HepG2 (cell line): Measurements from ENCODE around the gene C14orf180. TPM values are rescaled to one million over a fixed set of nuclear protein-coding genes. Genes with fewer than 3 reads are reported as not detected.

Experiments used
- ATAC-seq: fragments of 200-7000 bp; cut with Tn5 transposase; 3 replicates; pipeline ENCODE4 v1.9.1; 2020; ENCODE audit warnings: mild to moderate bottlenecking, moderate library complexity
- BruUV-seq: library from RNA; stranded (reverse); fragments of 400-500 nt; replicated peaks from 2 replicates; lab custom pipeline; 2021; lab: Mats Ljungman, UMichigan
- CTCF ChIA-PET: fragments of 300-600 bp; formaldehyde crosslinking; extraction: SDS; loops from one replicate; lab custom pipeline; 2021; ENCODE audit warnings: low total read pairs, inconsistent platforms, low intra/inter-chr PET ratio; lab: Yijun Ruan, JAX
- POLR2A ChIA-PET: fragments of 350-600 bp; sonication (Branson Sonifier 250); formaldehyde crosslinking; loops from one replicate; lab custom pipeline; 2020; ENCODE audit warnings: antibody characterized with exemption, inconsistent platforms; lab: Yijun Ruan, JAX
- DNase-seq: peaks from one replicate; pipeline ENCODE4 v3.0.0-alpha.2; 2015; ENCODE audit warnings: low spot score
- FAIRE-seq: peaks from 3 replicates; lab custom pipeline; 2011; peaks lifted over from hg19 to GRCh38; lab: Jason Lieb, UNC
- H2AFZ ChIP-seq: one replicate; pipeline ENCODE4 v1.6.1; 2011; ENCODE audit warnings: low read length, inconsistent platforms
- H3K27ac ChIP-seq: fragments of 300-600 bp; 3 replicates; pipeline ENCODE4 v1.8.0; 2011; ENCODE audit warnings: mixed run types, mild to moderate bottlenecking, mixed read lengths, low read length, inconsistent platforms; ENCODE audit not compliant: insufficient read depth; ENCODE audit errors: extremely low read length
- H3K27me3 ChIP-seq, 2 experiments: fragments of 200-600 bp in 1 of 2; 2 replicates in 1 of 2; 3 replicates in 1 of 2; pipeline versions ENCODE4 v1.6.0 to v1.8.0; 2011; ENCODE audit warnings: low read length in 2 of 2, mild to moderate bottlenecking in 2 of 2, moderate library complexity in 2 of 2, inconsistent platforms in 1 of 2; ENCODE audit not compliant: insufficient read depth in 2 of 2, control insufficient read depth in 1 of 2
- H3K36me3 ChIP-seq, 2 experiments: fragments of 200-600 bp in 1 of 2; replicated peaks in 1 of 2; 2 replicates in 1 of 2; 3 replicates in 1 of 2; pipeline versions ENCODE4 v1.5.1 to v1.8.0; 2011; ENCODE audit warnings: low read length in 2 of 2, inconsistent platforms in 1 of 2; ENCODE audit not compliant: insufficient read depth in 2 of 2, control insufficient read depth in 1 of 2
- H3K4me1 ChIP-seq: 2 replicates; pipeline ENCODE4 v1.5.1; 2012; ENCODE audit warnings: low read length, inconsistent platforms; ENCODE audit not compliant: insufficient read depth
- H3K4me2 ChIP-seq: 2 replicates; pipeline ENCODE4 v1.6.0; 2011; ENCODE audit warnings: low read depth, low read length, inconsistent platforms
- H3K4me3 ChIP-seq, 3 experiments: fragments of 200-600 bp in 1 of 3; sonication (generic), shearing (Covaris generic) in 1 of 3; replicated peaks in 1 of 3; 2 replicates each; pipeline ENCODE4 v1.5.1; 2011 to 2016; ENCODE audit warnings: low read length in 3 of 3, inconsistent platforms in 2 of 3, low read depth in 2 of 3, mild to moderate bottlenecking in 2 of 3, control low read depth in 1 of 3, mixed read lengths in 1 of 3; ENCODE audit not compliant: insufficient read depth in 1 of 3
- H3K79me2 ChIP-seq: one replicate; pipeline ENCODE4 v1.6.1; 2011; ENCODE audit warnings: low read length, inconsistent platforms; ENCODE audit not compliant: insufficient read depth
- H3K9ac ChIP-seq: 2 replicates; pipeline ENCODE4 v1.6.0; 2011; ENCODE audit warnings: mild to moderate bottlenecking, low read depth, low read length, inconsistent platforms; ENCODE audit not compliant: insufficient read depth
- H3K9me3 ChIP-seq: 2 replicates; pipeline ENCODE4 v1.5.1; 2012; ENCODE audit warnings: mild to moderate bottlenecking, low read length
- H4K20me1 ChIP-seq: 2 replicates; pipeline ENCODE4 v1.6.0; 2011; ENCODE audit warnings: inconsistent platforms, mild to moderate bottlenecking, low read length, moderate library complexity; ENCODE audit not compliant: insufficient read depth
- GZF1 ChIP-seq: sonication (generic); formaldehyde crosslinking; IDR thresholded peaks from 2 replicates; pipeline ENCODE4 v1.5.1; 2020; ENCODE audit warnings: mild to moderate bottlenecking, missing genetic modification reagents
- HCFC1 ChIP-seq: fragments of 150-350 bp; IDR thresholded peaks from 2 replicates; pipeline ENCODE4 v1.6.1; 2014; ENCODE audit warnings: low read depth, low read length
- PRMT3 ChIP-seq: sonication (generic); formaldehyde crosslinking; IDR thresholded peaks from 2 replicates; pipeline ENCODE4 v1.8.1; 2022; ENCODE audit warnings: low read depth, mild to moderate bottlenecking, moderate library complexity, missing genetic modification reagents, borderline replicate concordance
- RFX5 ChIP-seq: IDR thresholded peaks from 2 replicates; pipeline ENCODE4 v1.6.1; 2011; ENCODE audit warnings: low read depth, low read length, improper control_type of control experiment
- SMYD3 ChIP-seq: sonication (generic); formaldehyde crosslinking; IDR thresholded peaks from 2 replicates; pipeline ENCODE4 v1.8.1; 2023; ENCODE audit warnings: mild to moderate bottlenecking, missing genetic modification reagents
- SSRP1 ChIP-seq: IDR thresholded peaks from 2 replicates; pipeline ENCODE4 v1.6.1; 2016; ENCODE audit warnings: control low read depth
- TBP ChIP-seq: sonication (generic); formaldehyde crosslinking; IDR thresholded peaks from 2 replicates; pipeline ENCODE4 v1.5.0; 2020; ENCODE audit warnings: missing genetic modification reagents
- TOPORS ChIP-seq: sonication (generic); formaldehyde crosslinking; IDR thresholded peaks from 2 replicates; pipeline ENCODE4 v1.8.0; 2023; ENCODE audit warnings: mild to moderate bottlenecking, missing genetic modification reagents
- ZNF260 ChIP-seq: sonication (generic); formaldehyde crosslinking; IDR thresholded peaks from 2 replicates; pipeline ENCODE4 v1.4.0; 2020; ENCODE audit warnings: missing genetic modification reagents, low read depth, mild to moderate bottlenecking, borderline replicate concordance
- ZNF263 ChIP-seq: sonication (generic); formaldehyde crosslinking; IDR thresholded peaks from 2 replicates; pipeline ENCODE4 v1.4.0; 2020; ENCODE audit warnings: missing genetic modification reagents
- ZNF460 ChIP-seq: sonication (generic); formaldehyde crosslinking; IDR thresholded peaks from 2 replicates; pipeline ENCODE4 v1.5.1; 2020; ENCODE audit warnings: missing genetic modification reagents, mild to moderate bottlenecking, borderline replicate concordance
- ZNF777 ChIP-seq: sonication (generic); formaldehyde crosslinking; IDR thresholded peaks from 2 replicates; pipeline ENCODE4 v1.4.0; 2020; ENCODE audit warnings: missing genetic modification reagents
- ZSCAN31 ChIP-seq: sonication (generic); formaldehyde crosslinking; IDR thresholded peaks from 2 replicates; pipeline ENCODE4 v1.5.0; 2020; ENCODE audit warnings: low read depth, mild to moderate bottlenecking, missing genetic modification reagents
- WGBS: methylation state at CpG from one replicate; pipeline ENCODE4 v1.1.6; 2017; ENCODE audit warnings: low lambda C conversion rate; 5-methylcytosine and 5-hydroxymethylcytosine counted together
- in situ Hi-C: cut with HindIII; loops from 2 replicates; pipeline ENCODE4 v1.10.0; 2017; ENCODE audit warnings: low pct_unique_long_range_greater_than_20kb; ENCODE audit not compliant: extremely low pct_ligation_motif_present
- intact Hi-C: fragments of 100-400 bp; cut with micrococcal nuclease; formaldehyde crosslinking; loops from one replicate; pipeline ENCODE4 v1.10.0; 2022; ENCODE audit not compliant: unreplicated experiment
- polyA plus RNA-seq, 8 experiments: library from polyadenylated mRNA; depleted of rRNA in 3 of 8; stranded (reverse) in 7 of 8; unstranded in 1 of 8; fragments of >200 nt; fragmentation: Illumina TruSeq in 4 of 8; extraction: Trizol in 4 of 8; gene quantifications; 2 replicates each; pipeline versions ENCODE4 v1.2.1 to v1.2.3, GENCODE V29; 2011 to 2016; ENCODE audit warnings: low read depth in 4 of 8, missing spikeins in 1 of 8, mixed read lengths in 1 of 8; ENCODE audit not compliant: insufficient read depth in 1 of 8
- total RNA-seq, 5 experiments: library from RNA; depleted of rRNA; stranded (reverse); fragments of >200 nt; fragmentation: Illumina TruSeq; extraction: Trizol; gene quantifications; 2 replicates each; pipeline ENCODE4 v1.2.3, GENCODE V29; 2016; ENCODE audit warnings: low read depth in 1 of 5
- TF ChIP-seq, protein P1 (sequence below): sonication (generic); formaldehyde crosslinking; IDR thresholded peaks from 2 replicates; pipeline ENCODE4 v1.5.1; 2020; ENCODE audit warnings: missing genetic modification reagents, mild to moderate bottlenecking, borderline replicate concordance
- TF ChIP-seq, protein P2 (sequence below): sonication (generic); formaldehyde crosslinking; IDR thresholded peaks from 2 replicates; pipeline ENCODE4 v1.8.0; 2022; ENCODE audit warnings: missing genetic modification reagents, mild to moderate bottlenecking, inconsistent platforms, borderline replicate concordance
- TF ChIP-seq, protein P3 (sequence below): sonication (generic); formaldehyde crosslinking; IDR thresholded peaks from 2 replicates; pipeline ENCODE4 v1.8.0; 2022; ENCODE audit warnings: missing genetic modification reagents, low read depth, mild to moderate bottlenecking, borderline replicate concordance

The C14orf180 gene
- total and polyA plus RNA-seq, 2 of the 13 experiments (the other 11 are each of a cell fraction or from before 2014, with no cell fraction given), result not detected

DNA sequence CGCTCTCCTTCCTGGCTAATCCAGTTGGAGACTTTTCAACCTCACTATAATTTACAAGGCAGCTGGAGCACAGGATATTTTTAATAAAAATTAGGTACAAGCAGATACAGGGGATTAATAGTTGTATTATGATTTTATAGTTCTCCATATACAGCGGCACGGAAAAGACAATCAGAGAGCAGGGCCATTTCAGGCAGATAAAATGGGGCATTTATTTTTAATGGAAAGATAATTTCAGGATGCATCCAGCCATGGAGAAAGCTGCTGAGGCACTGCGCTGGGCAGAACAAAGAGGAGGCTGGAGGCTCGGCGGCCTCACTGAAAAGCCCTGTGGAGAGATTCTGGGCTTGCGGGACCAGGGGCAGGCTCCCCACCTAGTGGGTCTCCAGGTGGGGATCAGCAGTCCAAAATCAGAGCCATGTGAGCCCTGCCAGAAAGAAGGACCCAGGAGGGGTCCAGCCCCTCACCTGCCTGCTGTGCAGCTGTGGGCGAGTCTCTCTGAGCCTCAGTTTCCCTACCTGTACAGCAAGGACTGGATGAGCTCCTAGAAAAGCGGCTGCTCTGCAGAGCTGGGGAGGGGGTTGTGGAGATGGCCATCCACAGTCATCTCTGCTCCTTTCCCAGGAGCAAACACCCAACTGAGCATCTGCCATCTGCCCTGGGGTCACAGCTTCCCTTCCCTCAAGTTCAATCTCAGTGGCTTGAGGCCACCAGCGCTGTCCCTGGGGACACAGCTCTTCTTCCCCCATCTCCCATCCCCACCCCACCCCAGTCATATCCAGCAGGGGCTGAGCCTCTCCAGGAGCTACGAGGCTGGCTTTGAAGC is 23.9 kb upstream of the C14orf180 start:
- intact Hi-C loops, result no loop called here

DNA sequence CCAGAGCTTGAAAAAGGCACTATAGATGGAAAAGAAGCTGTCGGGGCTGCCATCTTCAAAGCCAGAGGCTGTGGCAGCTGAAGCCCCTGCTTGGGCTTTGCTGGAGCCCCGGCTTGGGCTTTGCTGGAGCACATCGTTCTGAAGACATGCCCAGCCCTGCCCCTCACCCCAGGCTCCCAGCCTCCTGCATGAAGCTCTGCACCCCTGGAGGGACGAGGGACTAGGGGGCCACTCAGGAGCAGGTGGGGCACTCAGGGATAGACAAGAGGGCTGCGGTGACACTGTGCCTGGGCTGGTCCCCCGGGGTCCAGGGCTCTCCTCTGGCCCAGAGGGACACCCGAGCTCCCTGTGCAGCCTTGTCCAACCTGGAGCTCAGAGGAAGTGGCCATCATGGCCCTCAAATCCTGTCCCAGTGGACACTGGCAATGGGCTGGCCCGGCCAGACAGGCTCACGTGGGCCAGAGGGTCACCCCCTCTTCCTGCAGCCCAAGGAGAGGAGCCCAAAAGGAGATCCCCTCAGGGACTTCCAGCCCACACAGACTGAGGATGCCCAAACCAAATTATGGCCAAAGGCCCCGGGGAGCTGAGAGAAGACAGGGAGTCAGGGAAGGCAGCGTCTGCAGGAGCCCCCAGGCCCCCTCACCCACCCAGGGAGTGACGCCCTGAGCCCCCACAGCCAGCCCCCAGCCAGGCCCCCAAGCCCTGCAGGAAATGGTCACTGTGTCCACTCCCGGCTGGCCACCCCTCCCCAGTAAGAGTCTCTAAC is 23.1 kb upstream of the C14orf180 start:
- Histone ChIP-seq H3K36me3 (no peaks in the 10 kb centered on the region), H4K20me1 (0 out of 2 replicates have a peak, but pooled peaks cover 3% of the 10 kb centered on the region), H3K9me3 (no peaks in the 10 kb centered on the region), H3K9ac (no peak overlapping the region), H3K79me2 (no peaks in the 10 kb centered on the region), H3K27ac (no peak overlapping the region), H3K4me2 (no peak overlapping the region), H3K4me3 (no peak overlapping the region), H3K4me1 (no peaks in the 10 kb centered on the region), H2AFZ (no peak overlapping the region), H3K27me3 (peaks cover 14 to 85% of the 10 kb centered on the region in 2 experiments; a peak in 4 of 5 replicates)
- WGBS, result 10% methylated on average over 2 of the region's 13 CpGs
- FAIRE-seq, result no peak
- no peak for DNase-seq
- no peak for ATAC-seq
- CTCF ChIA-PET, result no interaction called here
- POLR2A ChIA-PET, result no interaction called here
- BruUV-seq, result no TSS peak
- in situ Hi-C loops (no loop called here), intact Hi-C loops (no loop called here)
- TF ChIP-seq, protein P1, sequence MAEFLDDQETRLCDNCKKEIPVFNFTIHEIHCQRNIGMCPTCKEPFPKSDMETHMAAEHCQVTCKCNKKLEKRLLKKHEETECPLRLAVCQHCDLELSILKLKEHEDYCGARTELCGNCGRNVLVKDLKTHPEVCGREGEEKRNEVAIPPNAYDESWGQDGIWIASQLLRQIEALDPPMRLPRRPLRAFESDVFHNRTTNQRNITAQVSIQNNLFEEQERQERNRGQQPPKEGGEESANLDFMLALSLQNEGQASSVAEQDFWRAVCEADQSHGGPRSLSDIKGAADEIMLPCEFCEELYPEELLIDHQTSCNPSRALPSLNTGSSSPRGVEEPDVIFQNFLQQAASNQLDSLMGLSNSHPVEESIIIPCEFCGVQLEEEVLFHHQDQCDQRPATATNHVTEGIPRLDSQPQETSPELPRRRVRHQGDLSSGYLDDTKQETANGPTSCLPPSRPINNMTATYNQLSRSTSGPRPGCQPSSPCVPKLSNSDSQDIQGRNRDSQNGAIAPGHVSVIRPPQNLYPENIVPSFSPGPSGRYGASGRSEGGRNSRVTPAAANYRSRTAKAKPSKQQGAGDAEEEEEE, result no peak
- no peak for TF ChIP-seq SSRP1
- TF ChIP-seq ZNF777 (CRISPR knock-in tag), result no peak
- no peak for TF ChIP-seq PRMT3
- TF ChIP-seq SMYD3 (CRISPR knock-in tag), result no peak
- no peak for TF ChIP-seq ZNF263
- no peak for TF ChIP-seq ZSCAN31
- TF ChIP-seq, protein P2, sequence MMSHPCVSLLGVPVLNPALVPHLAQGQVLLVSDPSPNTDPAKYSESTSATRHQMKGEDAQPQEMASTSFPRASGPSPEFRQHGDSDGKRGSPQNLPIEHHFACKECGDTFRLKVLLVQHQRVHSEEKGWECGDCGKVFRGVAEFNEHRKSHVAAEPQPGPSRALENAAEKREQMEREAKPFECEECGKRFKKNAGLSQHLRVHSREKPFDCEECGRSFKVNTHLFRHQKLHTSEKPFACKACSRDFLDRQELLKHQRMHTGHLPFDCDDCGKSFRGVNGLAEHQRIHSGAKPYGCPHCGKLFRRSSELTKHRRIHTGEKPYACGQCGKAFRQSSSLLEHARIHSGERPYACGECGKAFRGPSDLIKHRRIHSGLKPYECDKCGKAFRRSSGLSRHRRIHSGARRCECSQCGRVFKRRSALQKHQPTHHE (CRISPR knock-in tag), result no peak

More for the DNA sequence above, 23.9 kb upstream of the C14orf180 start:
- Histone ChIP-seq H3K9me3 (no peaks in the 10 kb centered on the region), H3K4me1 (no peaks in the 10 kb centered on the region), H3K9ac (no peak overlapping the region), H3K79me2 (no peaks in the 10 kb centered on the region), H4K20me1 (peaks cover 6% of the 10 kb centered on the region; the same call in 1 of the 2 replicates), H2AFZ (no peak overlapping the region), H3K36me3 (no peaks in the 10 kb centered on the region), H3K4me2 (no peak overlapping the region), H3K27me3 (peaks cover 14 to 89% of the 10 kb centered on the region in 2 experiments; a peak in 4 of 5 replicates), H3K27ac (no peak overlapping the region), H3K4me3 (no peak overlapping the region)
- FAIRE-seq (no peak), DNase-seq (no peak), ATAC-seq (no peak)
- WGBS, result 22% methylated on average over 11 of the region's 11 CpGs
- TF ChIP-seq ZNF460 (CRISPR knock-in tag) (no peak), TOPORS (CRISPR knock-in tag) (no peak), GZF1 (CRISPR knock-in tag) (no peak), RFX5 (no peak), TBP (CRISPR knock-in tag) (no peak), HCFC1 (no peak), ZNF260 (CRISPR knock-in tag) (no peak)
- TF ChIP-seq, protein P3, sequence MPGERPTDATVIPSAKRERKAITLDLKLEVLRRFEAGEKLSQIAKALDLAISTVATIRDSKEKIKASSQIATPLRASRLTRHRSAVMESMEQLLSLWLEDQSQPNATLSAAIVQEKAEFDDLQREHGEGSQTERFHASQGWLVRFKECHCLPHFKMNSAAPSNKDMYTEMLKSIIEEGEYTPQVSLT (CRISPR knock-in tag), result no peak
- BruUV-seq, result no TSS peak
- ChIA-PET POLR2A (no interaction called here), CTCF (no interaction called here)
- in situ Hi-C loops, result no loop called here
